ENCODE measurements around the gene SULT1A2.
A peak's percentile ranks its signal among the peaks of the same experiment; 100 is the strongest.
"Not testable (repeated sequence)": the region's sequence is repeated elsewhere in the genome, so short reads cannot be mapped to it uniquely, and the experiment has no call there.

Gene SULT1A2

GRCh38 chr16:28600965-28601364, 4.1 kb upstream of the SULT1A2 start:
- H3K4me1 ChIP-seq (ENCODE audit: control insufficient read depth, insufficient read depth, low read length); H3K27me3 ChIP-seq (ENCODE audit: control insufficient read depth, insufficient read depth, low read length): not testable (repeated sequence)

DNA sequence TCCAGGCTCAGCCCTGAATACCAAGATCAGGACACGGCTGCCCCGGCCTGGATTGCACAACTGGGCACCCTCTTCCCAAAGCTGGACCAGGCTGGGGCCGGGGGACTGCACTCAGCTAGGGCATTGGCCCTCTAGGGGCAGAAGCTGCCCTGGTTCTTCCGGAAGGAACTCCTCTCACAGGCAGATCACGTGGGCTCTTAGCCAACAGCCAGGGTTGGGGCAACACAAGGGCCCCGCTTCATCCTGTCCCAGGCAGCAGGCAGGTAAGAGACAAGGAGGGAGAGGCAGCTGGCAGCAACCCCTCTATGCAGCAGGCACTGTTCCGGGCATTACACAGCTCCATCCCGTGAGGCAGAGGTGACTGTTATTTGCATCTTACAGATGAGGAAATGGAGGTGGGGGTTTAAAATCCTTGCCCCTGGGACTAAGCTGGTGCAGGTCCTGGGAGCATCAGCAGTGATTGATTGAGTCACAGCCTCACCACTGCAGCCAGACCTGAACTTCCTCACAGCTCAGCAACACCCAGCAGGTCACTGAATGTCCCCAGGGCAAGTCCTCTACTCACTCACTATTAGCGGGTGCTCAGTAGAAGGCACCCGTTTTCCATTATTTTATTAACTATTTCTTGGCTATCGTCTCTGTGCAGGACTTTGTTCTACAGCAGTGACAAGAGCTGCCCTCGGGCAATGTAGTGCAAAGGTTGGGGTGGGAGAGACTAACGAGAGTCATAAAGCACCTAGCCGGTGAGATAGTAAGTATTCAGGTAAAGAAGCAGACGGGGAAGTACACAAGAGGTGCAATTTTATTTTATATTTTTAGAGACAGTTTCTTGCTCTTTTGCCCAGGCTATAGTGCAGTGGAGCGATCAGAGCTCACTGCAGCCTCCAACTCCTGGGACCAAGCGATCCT, 2.8 kb upstream of the SULT1A2 start:
- H3K4me3 ChIP-seq (ENCODE audit: low read length): not testable (repeated sequence)

More at GRCh38 chr16:28600965-28601364, 4.1 kb upstream of the SULT1A2 start:
- not testable (repeated sequence) for H3K27ac ChIP-seq (ENCODE audit: low read length); DNase-seq (ENCODE audit: low read depth, low spot score); H3K36me3 ChIP-seq (ENCODE audit: control insufficient read depth, insufficient read depth, low read length); H3K9me3 ChIP-seq (ENCODE audit: control insufficient read depth, insufficient read depth, low read length)
- no CpG with 5 or more reads among the region's 20 CpGs for WGBS (ENCODE audit: insufficient coverage, insufficient read length)
- H3K4me3 ChIP-seq (ENCODE audit: low read length): peak overlapping the region; percentile 14; the same call in 1 of the 2 replicates

GRCh38 chr16:28597692-28598261, 927 bp upstream of the SULT1A2 start:
- Histone ChIP-seq H3K4me1 (ENCODE audit: control insufficient read depth, insufficient read depth, low read length) (peaks cover 5% of the 10 kb centered on the region; the same call in 1 of the 2 replicates), H3K9me3 (ENCODE audit: control insufficient read depth, insufficient read depth, low read length) (no peaks in the 10 kb centered on the region), H3K27me3 (ENCODE audit: control insufficient read depth, insufficient read depth, low read length) (no peaks in the 10 kb centered on the region), H3K4me3 (ENCODE audit: low read length) (no peak overlapping the region), H3K36me3 (ENCODE audit: control insufficient read depth, insufficient read depth, low read length) (no peaks in the 10 kb centered on the region), H3K27ac (ENCODE audit: low read length) (no peak overlapping the region)
- no peak for DNase-seq (ENCODE audit: low read depth, low spot score)
- WGBS (ENCODE audit: insufficient coverage, insufficient read length): no CpG with 5 or more reads among the region's 9 CpGs

More for the DNA sequence above, 2.8 kb upstream of the SULT1A2 start:
- not testable (repeated sequence) for H3K36me3 ChIP-seq (ENCODE audit: control insufficient read depth, insufficient read depth, low read length); H3K4me1 ChIP-seq (ENCODE audit: control insufficient read depth, insufficient read depth, low read length); H3K9me3 ChIP-seq (ENCODE audit: control insufficient read depth, insufficient read depth, low read length); H3K27ac ChIP-seq (ENCODE audit: low read length); H3K27me3 ChIP-seq (ENCODE audit: control insufficient read depth, insufficient read depth, low read length); DNase-seq (ENCODE audit: low read depth, low spot score)
- WGBS (ENCODE audit: insufficient coverage, insufficient read length): no CpG with 5 or more reads among the region's 17 CpGs

- no peak for DNase-seq (ENCODE audit: low read depth, low spot score)
- no peak overlapping the region for H3K4me3 ChIP-seq (ENCODE audit: low read length)
- no peaks in the 10 kb centered on the region for H3K27me3 ChIP-seq (ENCODE audit: control insufficient read depth, insufficient read depth, low read length)
- peaks cover 5% of the 10 kb centered on the region; the same call in 1 of the 2 replicates for H3K4me1 ChIP-seq (ENCODE audit: control insufficient read depth, insufficient read depth, low read length)
- H3K27ac ChIP-seq (ENCODE audit: low read length): no peak overlapping the region
- WGBS (ENCODE audit: insufficient coverage, insufficient read length): no CpG with 5 or more reads among the region's 8 CpGs
- 0 out of 2 replicates have a peak, but pooled peaks cover under 1% of the 10 kb centered on the region for H3K36me3 ChIP-seq (ENCODE audit: control insufficient read depth, insufficient read depth, low read length)
- no peaks in the 10 kb centered on the region for H3K9me3 ChIP-seq (ENCODE audit: control insufficient read depth, insufficient read depth, low read length)
These were observed 677 bp downstream of the SULT1A2 start for GRCh38 chr16:28596115-28596630.

GRCh38 chr16:28595451-28595850, 1.4 kb downstream of the SULT1A2 start:
- not testable (repeated sequence) for H3K4me1 ChIP-seq (ENCODE audit: control insufficient read depth, insufficient read depth, low read length); H3K4me3 ChIP-seq (ENCODE audit: low read length); H3K9me3 ChIP-seq (ENCODE audit: control insufficient read depth, insufficient read depth, low read length); H3K36me3 ChIP-seq (ENCODE audit: control insufficient read depth, insufficient read depth, low read length); DNase-seq (ENCODE audit: low read depth, low spot score); H3K27ac ChIP-seq (ENCODE audit: low read length); H3K27me3 ChIP-seq (ENCODE audit: control insufficient read depth, insufficient read depth, low read length)
- WGBS (ENCODE audit: insufficient coverage, insufficient read length): no CpG with 5 or more reads among the region's 6 CpGs

GRCh38 chr16:28592979-28593553, 3.8 kb downstream of the SULT1A2 start:
- WGBS (ENCODE audit: insufficient coverage, insufficient read length): no CpG with 5 or more reads among the region's 13 CpGs

GRCh38 chr16:28592511-28592910, 4.3 kb downstream of the SULT1A2 start:
- H3K36me3 ChIP-seq (ENCODE audit: control insufficient read depth, insufficient read depth, low read length): 0 out of 2 replicates have a peak, but pooled peaks cover 5% of the 10 kb centered on the region
- no peak overlapping the region for H3K4me3 ChIP-seq (ENCODE audit: low read length)

More at GRCh38 chr16:28592979-28593553, 3.8 kb downstream of the SULT1A2 start:
- no peaks in the 10 kb centered on the region for H3K9me3 ChIP-seq (ENCODE audit: control insufficient read depth, insufficient read depth, low read length)
- peaks cover 5% of the 10 kb centered on the region; the same call in 1 of the 2 replicates for H3K4me1 ChIP-seq (ENCODE audit: control insufficient read depth, insufficient read depth, low read length)
- H3K27ac ChIP-seq (ENCODE audit: low read length): no peak overlapping the region
- no peaks in the 10 kb centered on the region for H3K27me3 ChIP-seq (ENCODE audit: control insufficient read depth, insufficient read depth, low read length)
- no peak for DNase-seq (ENCODE audit: low read depth, low spot score)
- H3K36me3 ChIP-seq (ENCODE audit: control insufficient read depth, insufficient read depth, low read length): 0 out of 2 replicates have a peak, but pooled peaks cover 5% of the 10 kb centered on the region
- no peak overlapping the region for H3K4me3 ChIP-seq (ENCODE audit: low read length)

GRCh38 chr16:28591355-28591754, 5.5 kb downstream of the SULT1A2 start:
- Histone ChIP-seq H3K36me3 (ENCODE audit: control insufficient read depth, insufficient read depth, low read length) (0 out of 2 replicates have a peak, but pooled peaks cover 5% of the 10 kb centered on the region), H3K9me3 (ENCODE audit: control insufficient read depth, insufficient read depth, low read length) (no peaks in the 10 kb centered on the region), H3K4me3 (ENCODE audit: low read length) (no peak overlapping the region), H3K27ac (ENCODE audit: low read length) (no peak overlapping the region), H3K4me1 (ENCODE audit: control insufficient read depth, insufficient read depth, low read length) (0 out of 2 replicates have a peak, but pooled peaks cover 1% of the 10 kb centered on the region), H3K27me3 (ENCODE audit: control insufficient read depth, insufficient read depth, low read length) (no peaks in the 10 kb centered on the region)
- DNase-seq (ENCODE audit: low read depth, low spot score): no peak
- no CpG with 5 or more reads among the region's 6 CpGs for whole genome bisulfite sequencing (ENCODE audit: insufficient coverage, insufficient read length)

More at GRCh38 chr16:28592511-28592910, 4.3 kb downstream of the SULT1A2 start:
- Histone ChIP-seq H3K27ac (ENCODE audit: low read length) (no peak overlapping the region), H3K4me1 (ENCODE audit: control insufficient read depth, insufficient read depth, low read length) (peaks cover 3% of the 10 kb centered on the region; the same call in 1 of the 2 replicates), H3K27me3 (ENCODE audit: control insufficient read depth, insufficient read depth, low read length) (no peaks in the 10 kb centered on the region), H3K9me3 (ENCODE audit: control insufficient read depth, insufficient read depth, low read length) (no peaks in the 10 kb centered on the region)
- WGBS (ENCODE audit: insufficient coverage, insufficient read length): no CpG with 5 or more reads among the region's 5 CpGs
- no peak for DNase-seq (ENCODE audit: low read depth, low spot score)

DNA sequence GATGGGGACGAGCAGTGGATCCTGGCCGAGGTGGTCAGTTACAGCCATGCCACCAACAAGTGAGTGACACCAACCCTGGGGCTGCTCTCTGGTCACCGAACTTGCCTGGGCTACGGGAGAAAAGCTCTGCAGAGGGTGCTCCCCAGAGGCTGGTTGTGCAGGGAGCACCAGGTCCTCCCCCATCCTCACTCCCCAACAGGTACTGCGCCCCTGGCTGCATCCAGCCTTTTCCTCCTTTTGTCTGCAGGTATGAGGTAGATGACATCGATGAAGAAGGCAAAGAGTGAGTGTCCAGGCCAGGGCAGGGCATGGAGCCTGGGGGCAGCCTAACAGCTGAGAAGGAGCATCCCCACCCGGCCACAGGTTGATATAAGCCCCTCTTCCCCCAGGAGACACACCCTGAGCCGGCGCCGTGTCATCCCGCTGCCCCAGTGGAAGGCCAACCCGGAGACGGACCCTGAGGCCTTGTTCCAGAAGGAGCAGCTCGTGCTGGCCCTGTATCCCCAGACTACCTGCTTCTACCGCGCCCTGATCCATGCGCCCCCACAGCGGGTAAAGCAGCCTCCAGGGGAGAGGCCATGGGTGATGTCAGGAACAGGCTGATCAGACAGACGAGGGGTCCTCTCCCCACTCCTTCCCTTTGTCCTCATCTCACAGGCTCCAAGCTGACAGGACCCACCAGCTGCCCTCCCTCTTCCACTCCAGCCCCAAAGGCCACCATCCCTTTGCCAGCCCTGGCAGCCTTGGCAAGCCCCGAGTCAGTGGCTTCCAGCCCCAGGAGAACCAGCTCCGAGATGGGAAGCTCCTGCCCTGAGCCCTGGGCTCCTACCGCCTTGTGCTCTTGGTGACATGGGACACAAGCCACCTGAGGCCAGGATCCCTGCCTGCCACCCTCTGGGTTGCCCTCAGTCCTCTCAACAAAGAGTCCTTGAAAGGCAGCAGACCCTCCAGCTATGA, 6.2 kb downstream of the SULT1A2 start:
- DNase-seq (ENCODE audit: low read depth, low spot score): no peak
- H3K36me3 ChIP-seq (ENCODE audit: control insufficient read depth, insufficient read depth, low read length): 0 out of 2 replicates have a peak, but pooled peaks cover 5% of the 10 kb centered on the region
- H3K4me1 ChIP-seq (ENCODE audit: control insufficient read depth, insufficient read depth, low read length): no peaks in the 10 kb centered on the region
- no peaks in the 10 kb centered on the region for H3K9me3 ChIP-seq (ENCODE audit: control insufficient read depth, insufficient read depth, low read length)
- no peak overlapping the region for H3K27ac ChIP-seq (ENCODE audit: low read length)
- no peak overlapping the region for H3K4me3 ChIP-seq (ENCODE audit: low read length)
- H3K27me3 ChIP-seq (ENCODE audit: control insufficient read depth, insufficient read depth, low read length): no peaks in the 10 kb centered on the region
- no CpG with 5 or more reads among the region's 22 CpGs for WGBS (ENCODE audit: insufficient coverage, insufficient read length)
